Fibroblast of villous mesenchyme (primary cell): ENCODE measurements around the gene HEATR3. TPM values are rescaled to one million over a fixed set of nuclear protein-coding genes. Genes with fewer than 3 reads are reported as not detected.

ENCODE experiments used
- DNase-seq: peaks from one replicate; pipeline ENCODE4 v3.0.0-alpha.2; 2010; ENCODE audit warnings: low read depth
- H3K4me3 ChIP-seq: 2 replicates; pipeline ENCODE4 v1.5.1; 2011; ENCODE audit warnings: low read depth, mild to moderate bottlenecking, low read length
- CTCF ChIP-seq: IDR thresholded peaks from 2 replicates; pipeline ENCODE4 v1.5.1; 2012; ENCODE audit warnings: low read depth, mild to moderate bottlenecking, low read length; ENCODE audit not compliant: insufficient read depth
- total RNA-seq: library from RNA; depleted of rRNA; stranded (reverse); fragments of >200 nt; gene quantifications from 2 replicates; pipeline ENCODE4 v1.2.3, GENCODE V29; 2012

HEATR3 gene
- total RNA-seq, 1 donor: 34.5 TPM

DNA sequence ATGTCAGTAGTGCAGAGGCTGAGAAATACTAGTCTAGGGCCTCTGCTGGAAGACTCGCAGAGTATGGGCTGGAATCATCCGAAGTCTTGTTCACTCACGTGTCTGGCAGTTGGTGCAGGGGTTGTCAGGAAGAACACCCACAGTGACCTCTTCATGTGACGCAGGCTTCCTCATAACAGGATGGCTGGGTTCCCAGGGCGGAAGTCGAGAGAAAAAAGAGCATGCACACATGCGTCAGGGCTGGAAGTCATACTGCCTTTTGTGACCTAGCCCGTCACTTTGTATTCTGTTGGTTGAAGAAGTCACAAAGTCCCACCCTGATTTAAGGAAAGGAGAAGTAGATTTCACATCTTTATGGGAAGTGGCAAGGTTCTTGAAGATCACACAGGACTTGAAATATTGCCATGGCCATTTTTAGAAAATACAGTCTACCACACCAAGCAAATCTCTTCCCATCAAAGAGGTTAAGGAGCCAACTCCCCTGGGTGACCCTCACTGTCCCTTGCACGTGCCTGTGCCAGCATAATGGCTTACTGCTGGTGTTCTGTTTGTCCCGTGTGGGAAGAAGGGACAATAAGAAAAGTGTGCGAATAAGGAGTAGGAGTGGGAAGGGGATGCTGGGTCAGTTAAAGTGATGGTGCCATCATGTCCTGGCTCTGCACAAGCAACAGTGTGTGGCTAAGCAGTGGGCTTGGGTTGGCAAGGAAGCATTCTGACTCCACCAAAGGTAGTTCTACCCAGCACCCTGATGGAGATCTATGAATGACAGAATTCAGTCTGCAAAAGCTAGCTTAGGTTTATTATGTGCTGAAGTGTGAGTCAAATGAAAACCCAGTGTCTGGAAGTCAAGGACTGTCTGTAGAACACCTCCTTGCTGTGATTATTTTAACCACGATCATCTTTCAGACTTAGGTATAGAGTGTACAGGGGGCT is 28.1 kb downstream of the HEATR3 start:
- no peak for TF ChIP-seq CTCF
- peak; percentile 29 for DNase-seq
- no peak overlapping the region for H3K4me3 ChIP-seq

- no peak overlapping the region for H3K4me3 ChIP-seq
- no peak for TF ChIP-seq CTCF
- DNase-seq: peak; percentile 13
Observed at GRCh38 chr16:50096791-50097190, 31.0 kb downstream of the HEATR3 start.

DNA sequence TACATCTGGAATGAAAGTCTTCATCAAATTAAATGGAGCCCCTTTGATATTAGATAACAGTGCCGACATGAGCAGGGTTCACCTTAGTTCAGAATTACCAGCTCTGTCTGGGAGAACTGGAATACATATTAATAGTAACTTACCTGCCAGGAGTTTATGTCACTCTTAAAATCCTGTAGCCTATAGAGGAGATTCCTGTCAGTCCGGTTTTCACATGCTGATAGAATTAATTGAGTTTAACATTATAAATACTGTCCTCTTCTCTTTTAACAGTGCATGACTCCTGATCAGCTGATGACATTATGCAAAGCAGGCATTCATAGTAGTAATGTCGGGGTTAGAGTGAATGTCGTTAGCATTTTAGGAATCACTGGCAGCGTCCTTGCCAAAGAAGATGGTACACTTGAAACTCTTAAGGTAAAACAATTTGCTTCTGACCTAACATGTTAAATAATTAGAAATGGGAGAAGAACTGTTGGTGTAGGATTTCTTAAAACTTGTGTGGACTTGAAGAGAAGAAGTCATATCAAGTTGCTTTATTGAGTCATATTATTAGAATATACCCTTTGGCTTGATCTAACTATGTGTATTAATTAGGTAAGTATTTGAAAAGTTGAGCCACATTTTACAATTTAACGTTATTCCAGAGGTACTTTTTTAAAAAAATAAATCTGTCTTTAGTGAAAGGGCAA is 34.3 kb downstream of the HEATR3 start:
- no peak overlapping the region for H3K4me3 ChIP-seq
- DNase-seq: no peak
- TF ChIP-seq CTCF: no peak

- no peak for TF ChIP-seq CTCF
- H3K4me3 ChIP-seq: no peak overlapping the region
- DNase-seq: peak; percentile 61
Observed at GRCh38 chr16:50102051-50102746, 36.4 kb downstream of the HEATR3 start.

- no peak for TF ChIP-seq CTCF
- no peak overlapping the region for H3K4me3 ChIP-seq
- peak; percentile 87 for DNase-seq
Observed at GRCh38 chr16:50103764-50104163, 38.0 kb downstream of the HEATR3 start.

- no peak for TF ChIP-seq CTCF
- DNase-seq: no peak
- no peak overlapping the region for H3K4me3 ChIP-seq
Observed at GRCh38 chr16:50114357-50115129, 48.8 kb downstream of the HEATR3 start.
